HG02642 (cell line): Measurements from ENCODE around the gene GPR27.

Experiments
- ATAC-seq: cut with Tn5 transposase; IDR thresholded peaks from one replicate; pipeline ENCODE4 v1.9.1; 2021; ENCODE audit warnings: mild to moderate bottlenecking; ENCODE audit not compliant: unreplicated experiment, poor library complexity

Gene GPR27

GRCh38 chr3:71728632-71729342, 24.9 kb upstream of the GPR27 start:
- ATAC-seq = no peak

DNA sequence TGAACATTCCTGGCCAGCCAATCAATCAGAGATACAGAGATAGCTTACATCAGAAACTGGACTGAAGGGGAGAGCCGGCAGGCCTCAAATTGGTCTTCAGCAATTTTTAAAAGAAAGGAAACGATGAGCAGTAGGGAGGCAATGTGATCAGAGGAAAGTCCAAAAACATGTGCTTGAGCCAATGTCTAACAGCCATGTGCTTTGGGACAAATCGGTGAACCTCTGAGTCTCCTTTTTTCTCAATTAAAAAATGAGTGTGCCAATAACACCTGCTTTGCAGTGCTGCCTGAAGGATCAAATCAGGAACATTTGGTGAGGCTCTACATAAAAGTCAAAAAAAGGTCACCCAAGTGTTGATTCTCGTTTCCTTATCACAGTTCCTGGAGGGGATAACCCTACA, 21.0 kb upstream of the GPR27 start:
- no peak for ATAC-seq

DNA sequence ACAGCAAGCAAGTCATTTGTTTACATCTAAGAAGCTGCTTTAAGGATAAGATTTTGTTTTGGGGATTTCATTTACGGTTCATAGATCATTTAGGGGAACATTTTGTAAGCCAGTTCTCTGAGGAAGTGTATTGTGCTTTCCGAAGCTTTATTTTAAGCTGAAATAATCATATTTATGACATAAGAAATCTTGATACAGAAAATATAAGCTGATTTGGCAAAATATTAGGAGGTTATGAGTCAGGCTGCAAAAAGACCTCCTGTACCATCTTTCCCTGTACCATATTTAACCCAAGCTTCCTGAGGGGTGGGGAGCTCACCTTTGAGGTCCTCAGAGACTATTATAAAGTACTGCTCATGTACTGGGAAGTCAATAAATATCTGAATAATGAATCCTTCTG, 20.3 kb upstream of the GPR27 start:
- ATAC-seq = no peak

GRCh38 chr3:71734881-71735280, 18.8 kb upstream of the GPR27 start:
- ATAC-seq = no peak

- ATAC-seq = no peak
Measured at GRCh38 chr3:71742621-71743020, 11.0 kb upstream of the GPR27 start.

GRCh38 chr3:71744738-71745137, 8.9 kb upstream of the GPR27 start:
- no peak for ATAC-seq

DNA sequence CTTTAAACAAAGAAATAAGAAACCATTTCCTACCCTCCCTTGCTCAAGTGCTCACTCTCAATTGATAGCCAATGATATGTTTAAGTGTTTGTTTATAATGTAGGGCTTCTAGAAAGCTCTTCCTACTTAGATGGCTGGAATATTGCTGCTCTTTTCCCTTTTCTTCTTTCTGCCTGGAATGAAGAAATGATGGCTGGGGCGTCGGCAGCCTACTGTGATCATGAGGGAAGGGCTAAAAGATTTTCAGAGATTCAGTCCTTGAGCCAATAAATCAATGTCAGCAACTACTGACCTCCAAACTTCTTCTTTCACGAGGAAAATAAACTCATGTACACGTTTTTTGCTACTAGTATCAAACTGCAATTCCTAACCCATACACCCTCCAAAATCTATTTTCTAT, 2.1 kb upstream of the GPR27 start:
- no peak for ATAC-seq

DNA sequence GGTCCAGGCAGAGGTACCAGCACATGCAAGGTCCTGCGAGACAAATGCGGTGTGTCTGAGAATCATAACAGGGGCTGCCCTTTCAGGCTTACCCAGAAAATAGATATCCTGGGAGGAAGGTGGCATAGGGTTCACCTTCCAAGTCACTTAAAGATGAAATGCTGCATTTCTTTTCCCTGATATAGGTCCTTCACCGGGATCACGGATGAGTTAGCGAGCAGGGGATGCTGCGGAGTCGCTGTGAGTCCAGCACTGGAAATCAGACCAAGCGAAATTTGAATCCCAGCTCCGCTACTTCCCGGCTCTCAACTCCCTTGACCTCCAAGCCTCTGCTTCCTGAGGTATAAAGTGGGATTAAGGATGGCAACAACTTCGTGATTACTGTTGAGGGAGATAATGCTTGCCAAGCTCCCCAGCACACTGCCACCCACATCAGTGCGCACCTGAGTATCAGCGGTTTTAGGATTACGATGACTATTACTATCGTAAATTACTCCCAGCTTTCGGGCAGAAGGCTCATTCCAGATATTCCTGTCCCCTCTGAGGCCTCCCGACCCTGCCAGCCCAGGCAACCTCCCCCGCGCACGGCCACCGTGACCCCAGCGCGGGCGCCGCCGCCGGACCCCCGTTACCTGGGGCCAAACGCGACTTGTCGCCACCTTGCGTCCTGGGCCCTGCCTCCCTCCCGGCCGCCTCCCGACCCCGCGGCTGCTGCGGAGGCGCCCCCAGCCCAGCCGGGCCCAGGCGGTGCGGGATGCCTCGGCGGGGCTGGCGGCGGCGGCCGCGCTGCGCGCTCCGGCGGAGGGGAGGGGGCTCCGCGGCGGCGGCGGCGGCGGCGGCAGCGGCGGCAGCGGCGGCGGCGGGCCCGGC, 589 bp upstream of the GPR27 start:
- ATAC-seq = no peak

DNA sequence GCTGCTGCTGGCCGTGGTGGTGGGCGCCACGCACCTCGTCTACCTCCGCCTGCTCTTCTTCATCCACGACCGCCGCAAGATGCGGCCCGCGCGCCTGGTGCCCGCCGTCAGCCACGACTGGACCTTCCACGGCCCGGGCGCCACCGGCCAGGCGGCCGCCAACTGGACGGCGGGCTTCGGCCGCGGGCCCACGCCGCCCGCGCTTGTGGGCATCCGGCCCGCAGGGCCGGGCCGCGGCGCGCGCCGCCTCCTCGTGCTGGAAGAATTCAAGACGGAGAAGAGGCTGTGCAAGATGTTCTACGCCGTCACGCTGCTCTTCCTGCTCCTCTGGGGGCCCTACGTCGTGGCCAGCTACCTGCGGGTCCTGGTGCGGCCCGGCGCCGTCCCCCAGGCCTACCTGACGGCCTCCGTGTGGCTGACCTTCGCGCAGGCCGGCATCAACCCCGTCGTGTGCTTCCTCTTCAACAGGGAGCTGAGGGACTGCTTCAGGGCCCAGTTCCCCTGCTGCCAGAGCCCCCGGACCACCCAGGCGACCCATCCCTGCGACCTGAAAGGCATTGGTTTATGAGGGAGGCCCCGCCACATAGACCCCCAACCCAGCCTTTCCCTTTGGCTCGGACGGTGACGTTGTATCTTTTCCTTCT, 1.1 kb downstream of the GPR27 start:
- no peak for ATAC-seq

- no peak for ATAC-seq
Measured at GRCh38 chr3:71758091-71758490, 4.4 kb downstream of the GPR27 start.

GRCh38 chr3:71759401-71759800, 5.7 kb downstream of the GPR27 start:
- ATAC-seq = no peak

GRCh38 chr3:71760140-71760539, 6.5 kb downstream of the GPR27 start:
- ATAC-seq = no peak

DNA sequence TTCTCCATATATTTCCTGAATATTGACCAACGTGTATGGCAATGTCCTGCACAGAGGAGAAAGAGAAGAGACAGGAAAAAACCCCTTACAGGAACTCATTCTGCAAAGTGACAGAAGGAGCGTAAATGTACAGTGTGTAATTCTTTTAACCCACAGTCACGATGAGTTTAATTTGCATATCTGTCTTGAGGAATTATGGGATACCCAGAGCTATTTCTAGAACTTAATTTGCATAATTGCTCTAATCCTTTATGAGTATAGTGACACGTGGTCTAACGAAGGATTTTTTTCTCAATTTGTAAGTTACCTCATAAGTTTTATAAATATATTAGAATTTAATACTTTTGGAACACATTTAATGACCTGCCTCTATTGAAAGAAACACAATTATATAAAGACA, 9.8 kb downstream of the GPR27 start:
- ATAC-seq = no peak

DNA sequence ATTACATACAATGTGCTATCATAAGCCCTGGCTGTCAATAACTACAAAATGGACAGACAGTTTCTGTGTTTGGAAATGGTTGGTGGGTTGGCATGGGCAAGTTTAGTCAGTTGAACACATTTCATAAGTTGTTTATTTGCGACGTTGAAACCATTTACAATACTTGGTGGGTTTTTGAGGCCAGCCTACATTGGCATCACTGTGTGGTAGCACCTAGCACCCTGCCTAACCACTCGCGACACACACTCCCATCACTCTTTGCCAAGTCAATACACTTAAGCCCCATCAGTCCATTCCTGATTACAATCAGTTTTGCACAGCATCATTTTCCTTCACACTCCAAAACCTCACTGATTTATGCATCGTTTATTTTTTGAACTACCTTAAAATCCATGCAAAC, 17.5 kb downstream of the GPR27 start:
- ATAC-seq = no peak

- ATAC-seq = no peak
Measured at GRCh38 chr3:71771884-71772283, 18.2 kb downstream of the GPR27 start.

DNA sequence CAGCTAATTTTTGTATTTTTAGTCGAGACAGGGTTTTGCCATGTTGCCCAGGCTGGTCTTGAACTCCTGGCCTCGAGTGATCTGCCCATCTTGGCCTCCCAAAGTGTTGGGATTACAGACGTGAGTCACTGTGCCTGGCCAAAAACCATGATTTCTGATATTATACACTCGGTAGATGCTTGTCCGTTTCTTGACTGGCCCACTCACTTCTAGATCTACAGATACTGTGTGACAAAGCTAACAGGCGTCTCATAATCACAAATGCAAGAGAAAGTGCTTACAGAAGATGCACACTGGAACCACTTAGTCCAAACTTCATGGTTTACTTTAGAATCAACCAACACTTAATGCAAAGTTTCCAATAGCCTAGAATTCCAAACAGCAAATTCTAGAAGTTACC, 22.9 kb downstream of the GPR27 start:
- ATAC-seq = no peak

DNA sequence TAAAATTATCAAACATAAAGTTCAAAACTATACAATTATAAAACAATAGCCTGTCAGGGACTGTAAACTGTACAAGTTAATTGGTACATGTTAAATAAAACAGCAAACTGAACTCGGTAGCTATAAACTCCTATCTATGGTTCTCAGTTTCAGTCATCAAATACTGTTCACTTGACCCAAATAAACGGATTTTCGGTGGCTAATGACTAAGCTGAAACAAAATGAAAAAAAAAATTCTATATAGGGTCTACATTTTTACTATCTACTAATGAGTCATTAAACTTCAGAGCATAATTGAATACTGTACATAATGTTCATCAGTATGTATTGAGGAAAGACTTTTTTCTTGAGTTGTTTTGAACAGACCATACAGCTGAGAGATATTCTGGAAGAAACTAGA, 24.7 kb downstream of the GPR27 start:
- no peak for ATAC-seq

DNA sequence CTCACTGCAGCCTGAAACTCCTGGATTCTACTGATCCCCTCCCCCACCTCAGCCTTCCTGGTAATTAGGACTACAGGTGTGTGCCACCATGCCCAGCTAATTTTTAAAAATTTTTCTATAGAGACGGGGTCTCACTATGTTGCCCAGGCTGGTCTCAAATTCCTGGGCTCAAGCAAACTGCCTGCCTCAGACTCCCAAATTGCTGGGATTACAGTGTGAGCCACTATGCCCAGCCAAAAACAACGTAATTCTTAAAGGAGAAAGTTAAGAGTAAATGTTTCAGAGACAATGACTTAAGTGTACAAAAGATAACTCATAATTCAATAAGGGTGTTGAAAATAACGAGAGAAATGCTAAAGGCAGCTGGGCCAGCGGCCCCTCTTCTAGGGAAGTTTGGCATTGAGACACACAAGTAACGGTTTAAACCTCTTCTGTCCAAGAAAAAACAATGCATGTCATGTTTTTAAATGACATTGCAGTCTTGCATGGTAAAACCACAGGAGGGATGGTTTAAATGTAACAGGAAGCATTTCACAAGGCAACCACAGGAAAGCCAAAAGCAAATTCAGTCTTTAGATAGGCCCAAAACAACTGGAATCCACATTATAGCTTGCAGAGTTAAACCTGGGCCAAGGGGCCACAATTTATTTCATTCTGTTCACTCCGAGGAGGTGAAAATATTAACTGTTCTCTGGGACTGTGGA, 26.2 kb downstream of the GPR27 start:
- no peak for ATAC-seq

DNA sequence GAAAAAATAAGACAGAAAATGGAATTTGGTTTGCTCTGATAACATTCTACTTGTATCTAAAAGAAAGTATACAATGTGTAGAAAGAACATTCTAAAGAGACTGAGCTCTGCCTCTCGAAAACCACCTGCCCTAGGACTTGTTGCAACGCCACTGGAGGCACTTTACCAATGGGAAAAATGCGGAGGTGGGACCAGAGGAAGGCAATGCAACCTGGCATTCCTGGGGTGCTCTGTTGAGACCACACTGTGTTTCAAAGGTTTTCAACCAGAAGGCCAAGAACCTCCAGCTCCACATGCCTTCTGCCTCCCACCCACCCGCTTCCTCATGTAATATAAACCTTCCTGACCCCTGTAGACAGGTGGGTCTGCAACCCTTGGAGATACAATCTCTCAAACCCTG, 26.8 kb downstream of the GPR27 start:
- no peak for ATAC-seq

DNA sequence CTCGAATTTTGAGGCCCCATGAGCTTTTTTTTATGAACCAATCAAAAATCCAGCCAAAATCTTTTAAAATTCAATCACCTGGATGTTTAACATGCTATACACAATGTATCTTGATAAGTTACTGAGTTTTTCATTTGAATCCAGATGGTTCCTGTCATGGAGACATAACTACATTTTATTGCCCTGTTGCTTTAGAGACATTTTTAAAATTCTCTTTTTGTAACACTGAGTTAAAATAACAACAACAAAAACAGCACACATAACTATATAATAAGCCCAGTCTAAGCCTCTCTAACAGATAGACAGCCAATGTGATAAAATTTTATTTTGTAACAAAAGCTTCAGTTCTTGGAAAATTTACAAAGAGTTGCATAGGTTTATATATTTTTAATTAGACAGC, 29.5 kb downstream of the GPR27 start:
- ATAC-seq = no peak
